Fibroblast of lung (primary cell): ENCODE results near the gene BCAS1.

Experiments
- EZH2 ChIP-seq: IDR thresholded peaks from 2 replicates; pipeline ENCODE4 v1.5.1; 2012; ENCODE audit warnings: low read length, control low read depth, mild to moderate bottlenecking; ENCODE audit errors: missing control alignments
- TF ChIP-seq, protein P1 (sequence below), 2 donors: IDR thresholded peaks in 1 of 2; conservative IDR thresholded peaks in 1 of 2; 1 replicate in 1 of 2; 2 replicates in 1 of 2; pipeline ENCODE4 v1.5.1; 2011 to 2012; ENCODE audit warnings: low read length in 2 of 2, control low read depth in 1 of 2, inconsistent platforms in 1 of 2, low read depth in 1 of 2, mild to moderate bottlenecking in 1 of 2

DNA sequence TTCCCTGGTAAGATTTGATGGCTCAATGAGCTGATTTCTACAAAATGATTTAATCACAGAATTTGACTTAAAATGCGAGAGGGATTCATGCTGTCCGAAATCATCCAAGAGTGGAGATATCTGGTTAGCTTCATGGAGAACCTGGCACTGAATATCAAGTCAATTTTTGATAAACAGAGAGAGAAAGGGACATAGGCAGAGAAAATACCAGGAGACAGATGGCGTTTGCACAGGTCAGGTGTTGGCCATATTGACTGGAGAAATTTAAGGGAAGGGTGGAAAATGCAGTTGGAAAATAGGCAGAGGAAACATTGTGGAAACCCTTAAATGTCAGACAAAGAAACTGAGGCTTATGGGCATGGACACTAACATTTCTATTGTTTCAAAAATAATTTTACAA lies 47.0 kb downstream of the BCAS1 start:
- TF ChIP-seq, protein P1, sequence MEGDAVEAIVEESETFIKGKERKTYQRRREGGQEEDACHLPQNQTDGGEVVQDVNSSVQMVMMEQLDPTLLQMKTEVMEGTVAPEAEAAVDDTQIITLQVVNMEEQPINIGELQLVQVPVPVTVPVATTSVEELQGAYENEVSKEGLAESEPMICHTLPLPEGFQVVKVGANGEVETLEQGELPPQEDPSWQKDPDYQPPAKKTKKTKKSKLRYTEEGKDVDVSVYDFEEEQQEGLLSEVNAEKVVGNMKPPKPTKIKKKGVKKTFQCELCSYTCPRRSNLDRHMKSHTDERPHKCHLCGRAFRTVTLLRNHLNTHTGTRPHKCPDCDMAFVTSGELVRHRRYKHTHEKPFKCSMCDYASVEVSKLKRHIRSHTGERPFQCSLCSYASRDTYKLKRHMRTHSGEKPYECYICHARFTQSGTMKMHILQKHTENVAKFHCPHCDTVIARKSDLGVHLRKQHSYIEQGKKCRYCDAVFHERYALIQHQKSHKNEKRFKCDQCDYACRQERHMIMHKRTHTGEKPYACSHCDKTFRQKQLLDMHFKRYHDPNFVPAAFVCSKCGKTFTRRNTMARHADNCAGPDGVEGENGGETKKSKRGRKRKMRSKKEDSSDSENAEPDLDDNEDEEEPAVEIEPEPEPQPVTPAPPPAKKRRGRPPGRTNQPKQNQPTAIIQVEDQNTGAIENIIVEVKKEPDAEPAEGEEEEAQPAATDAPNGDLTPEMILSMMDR (conservative IDR thresholded peaks at IDR 0.05 in 1 of 2, IDR thresholded peaks at IDR 0.05 in 1 of 2; ENCODE audit: low read depth in 1 of 2, low read length in 2 of 2), result no peak
- TF ChIP-seq EZH2, result no peak
